Hepatocyte (in vitro differentiated cells): ENCODE results near the gene KIAA1671. TPM values are rescaled to one million over a fixed set of nuclear protein-coding genes. Genes with fewer than 3 reads are reported as not detected.

Experiments
- DNase-seq: peaks from one replicate; pipeline ENCODE4 v3.0.0-alpha.2; 2016; ENCODE audit warnings: low spot score
- H2AFZ ChIP-seq: fragments of 200-600 bp; sonication (generic); 2 replicates; pipeline ENCODE4 v1.6.0; 2016; ENCODE audit warnings: antibody characterized with exemption, mild to moderate bottlenecking
- H3K27ac ChIP-seq: fragments of 200-600 bp; sonication (generic); 2 replicates; pipeline ENCODE4 v1.5.1; 2016; ENCODE audit warnings: mild to moderate bottlenecking
- H3K27me3 ChIP-seq: fragments of 200-600 bp; sonication (generic); 2 replicates; pipeline ENCODE4 v1.6.1; 2016
- H3K36me3 ChIP-seq: fragments of 200-600 bp; sonication (generic); replicated peaks from 2 replicates; pipeline ENCODE4 v1.5.1; 2016; ENCODE audit warnings: low read depth; ENCODE audit not compliant: insufficient read depth
- H3K4me1 ChIP-seq: fragments of 200-600 bp; sonication (generic); 2 replicates; pipeline ENCODE4 v1.5.1; 2016; ENCODE audit warnings: mild to moderate bottlenecking, moderate library complexity; ENCODE audit not compliant: insufficient read depth
- H3K4me2 ChIP-seq: fragments of 200-600 bp; sonication (generic); 2 replicates; pipeline ENCODE4 v1.6.0; 2016
- H3K4me3 ChIP-seq: fragments of 200-600 bp; sonication (generic); 2 replicates; pipeline ENCODE4 v1.5.1; 2016; ENCODE audit warnings: mild to moderate bottlenecking
- H3K79me2 ChIP-seq: fragments of 200-600 bp; sonication (generic); 2 replicates; pipeline ENCODE4 v1.6.0; 2017; ENCODE audit warnings: mild to moderate bottlenecking
- H3K9me2 ChIP-seq: fragments of 200-600 bp; sonication (generic); replicated peaks from 2 replicates; pipeline ENCODE4 v1.6.0; 2017; ENCODE audit warnings: mild to moderate bottlenecking; ENCODE audit not compliant: insufficient read depth
- H3K9me3 ChIP-seq: fragments of 200-600 bp; sonication (generic); 2 replicates; pipeline ENCODE4 v1.5.1; 2016; ENCODE audit warnings: low read depth, mild to moderate bottlenecking
- H4K20me1 ChIP-seq: fragments of 200-600 bp; sonication (generic); 2 replicates; pipeline ENCODE4 v1.6.0; 2016; ENCODE audit warnings: mild to moderate bottlenecking; ENCODE audit not compliant: insufficient read depth, poor library complexity, severe bottlenecking
- CTCF ChIP-seq: fragments of 200-600 bp; sonication (generic); IDR thresholded peaks from 2 replicates; pipeline ENCODE4 v1.5.1; 2016; ENCODE audit warnings: antibody characterized with exemption, mild to moderate bottlenecking; ENCODE audit not compliant: poor library complexity
- EZH2 ChIP-seq: fragments of 200-600 bp; sonication (generic); IDR thresholded peaks from 2 replicates; pipeline ENCODE4 v1.6.1; 2016; ENCODE audit warnings: antibody characterized with exemption, mild to moderate bottlenecking, borderline replicate concordance
- EZH2phosphoT487 ChIP-seq: fragments of 200-600 bp; sonication (generic); IDR thresholded peaks from one replicate; pipeline ENCODE4 v1.6.1; 2018; ENCODE audit warnings: antibody characterized with exemption, mild to moderate bottlenecking, low read depth, moderate library complexity; ENCODE audit not compliant: unreplicated experiment, severe bottlenecking
- WGBS: methylation state at CpG from one replicate; pipeline ENCODE4 v1.1.6; 2016; ENCODE audit warnings: low lambda C conversion rate; ENCODE audit errors: missing lambda C conversion rate; 5-methylcytosine and 5-hydroxymethylcytosine counted together
- polyA plus RNA-seq: library from polyadenylated mRNA; unstranded; fragments of >200 nt; fragmentation: Nextera tagmentation; extraction: Ambion mirVana; gene quantifications from 2 replicates; pipeline ENCODE4 v1.2.1, GENCODE V29; 2016
- total RNA-seq: library from RNA; depleted of rRNA; stranded (reverse); fragments of >200 nt; gene quantifications from 2 replicates; pipeline ENCODE4 v1.2.3, GENCODE V29; 2014

Gene KIAA1671
- total and polyA plus RNA-seq, 2 experiments from 2014 or later: 8.1 to 26.5 TPM

- 34% methylated on average over 2 of the region's 2 CpGs for WGBS
- no peaks in the 10 kb centered on the region for H3K79me2 ChIP-seq
- H4K20me1 ChIP-seq: no peaks in the 10 kb centered on the region
- H3K9me3 ChIP-seq: no peaks in the 10 kb centered on the region
- H3K27me3 ChIP-seq: no peaks in the 10 kb centered on the region
- no peak overlapping the region for H3K4me2 ChIP-seq
- no peaks in the 10 kb centered on the region for H3K36me3 ChIP-seq
- H2AFZ ChIP-seq: no peak overlapping the region
- no peak overlapping the region for H3K4me3 ChIP-seq
- DNase-seq: peak; percentile 40
- no peaks in the 10 kb centered on the region for H3K9me2 ChIP-seq
- TF ChIP-seq EZH2phosphoT487: no peak
- peak; percentile 36 for TF ChIP-seq CTCF
- no peaks in the 10 kb centered on the region for H3K4me1 ChIP-seq
- H3K27ac ChIP-seq: no peak overlapping the region
These were observed 15.4 kb upstream of the KIAA1671 start for GRCh38 chr22:24937114-24937513.

GRCh38 chr22:24938741-24939341 lies 13.7 kb upstream of the KIAA1671 start:
- H3K27ac ChIP-seq: no peak overlapping the region
- H3K4me2 ChIP-seq: no peak overlapping the region
- H3K4me1 ChIP-seq: no peaks in the 10 kb centered on the region
- no peaks in the 10 kb centered on the region for H3K36me3 ChIP-seq
- WGBS: 28% methylated on average over 11 of the region's 11 CpGs
- no peaks in the 10 kb centered on the region for H4K20me1 ChIP-seq
- H2AFZ ChIP-seq: no peak overlapping the region
- DNase-seq: peak; percentile 72
- H3K9me3 ChIP-seq: no peaks in the 10 kb centered on the region
- peak; percentile 77 for TF ChIP-seq CTCF
- no peak for TF ChIP-seq EZH2phosphoT487
- no peak for TF ChIP-seq EZH2
- no peaks in the 10 kb centered on the region for H3K79me2 ChIP-seq
- H3K27me3 ChIP-seq: no peaks in the 10 kb centered on the region
- H3K9me2 ChIP-seq: no peaks in the 10 kb centered on the region
- H3K4me3 ChIP-seq: no peak overlapping the region

- no peak for TF ChIP-seq EZH2
- Histone ChIP-seq H3K4me3 (no peak overlapping the region), H3K36me3 (no peaks in the 10 kb centered on the region), H3K4me2 (no peak overlapping the region), H3K9me2 (no peaks in the 10 kb centered on the region), H3K27me3 (no peaks in the 10 kb centered on the region), H4K20me1 (no peaks in the 10 kb centered on the region), H3K4me1 (no peaks in the 10 kb centered on the region), H3K9me3 (no peaks in the 10 kb centered on the region), H3K79me2 (no peaks in the 10 kb centered on the region), H3K27ac (no peak overlapping the region), H2AFZ (no peak overlapping the region)
- no peak for DNase-seq
- WGBS: 98% methylated on average over 3 of the region's 3 CpGs
These were observed 10.2 kb upstream of the KIAA1671 start for GRCh38 chr22:24942301-24942700.

- H3K4me2 ChIP-seq: no peak overlapping the region
- no peaks in the 10 kb centered on the region for H3K36me3 ChIP-seq
- no peaks in the 10 kb centered on the region for H3K9me3 ChIP-seq
- H3K79me2 ChIP-seq: no peaks in the 10 kb centered on the region
- no peak overlapping the region for H3K4me3 ChIP-seq
- peak; percentile 37 for DNase-seq
- no peaks in the 10 kb centered on the region for H3K4me1 ChIP-seq
- H2AFZ ChIP-seq: no peak overlapping the region
- no peak overlapping the region for H3K27ac ChIP-seq
- H4K20me1 ChIP-seq: no peaks in the 10 kb centered on the region
- no peaks in the 10 kb centered on the region for H3K9me2 ChIP-seq
- WGBS: 90% methylated on average over 10 of the region's 10 CpGs
- no peak for TF ChIP-seq EZH2phosphoT487
- no peak for TF ChIP-seq EZH2
- no peak for TF ChIP-seq CTCF
- no peaks in the 10 kb centered on the region for H3K27me3 ChIP-seq
These were observed 8.1 kb upstream of the KIAA1671 start for GRCh38 chr22:24944217-24944937.
